ENCODE data around the gene EZH1. TPM values are rescaled to one million over a fixed set of nuclear protein-coding genes. Genes with fewer than 3 reads are reported as not detected.

The EZH1 gene
- total and polyA plus RNA-seq, 10 of the 15 experiments (the other 5 are each of a cell fraction or from before 2014, with no cell fraction given), result 6.1 to 43.3 (median 16.8) TPM

- in situ Hi-C loops (cut with MboI), result no loop called here
- DNase-seq (ENCODE audit: low read depth, low spot score) (no peak), FAIRE-seq (no peak), ATAC-seq (no peak)
- Histone ChIP-seq H3K9ac (ENCODE audit: control insufficient read depth, insufficient read depth, low read length) (peak overlapping the region; percentile 87), H3K9me3 (replicated peaks; ENCODE audit: control insufficient read depth, insufficient read depth, low read length) (no peaks in the 10 kb centered on the region), H3K4me3 (peak overlapping the region; percentile 98), H4K20me1 (ENCODE audit: control insufficient read depth, insufficient read depth) (no peaks in the 10 kb centered on the region), H2AFZ (ENCODE audit: control insufficient read depth, low read depth, low read length) (peak overlapping the region; percentile 24), H3K4me2 (ENCODE audit: control insufficient read depth, insufficient read depth) (peak overlapping the region; percentile 81), H3K4me1 (ENCODE audit: control insufficient read depth, insufficient read depth, low read length) (peaks cover 19% of the 10 kb centered on the region), H3K36me3 (ENCODE audit: control insufficient read depth in 2 of 2, insufficient read depth in 2 of 2, low read length in 1 of 2) (peaks cover 8 to 17% of the 10 kb centered on the region in 2 experiments; a peak in 3 of 4 replicates), H3K79me2 (ENCODE audit: control insufficient read depth, insufficient read depth, low read length) (peaks cover 58% of the 10 kb centered on the region), H3K27ac (ENCODE audit: control insufficient read depth, insufficient read depth) (peak overlapping the region; percentile 54), H3K27me3 (replicated peaks in 1 of 2; ENCODE audit: control insufficient read depth in 2 of 2, insufficient read depth in 2 of 2, low read length in 1 of 2) (no peaks in the 10 kb centered on the region)
- CTCF ChIA-PET, result interaction anchor here (0.6 to 10.1 kb wide), 9 partner anchors 14 to 96 kb away, joined by 3 to 239 read pairs (median 13); partner anchors contain the start of genes PSMC3IP, RETREG3, TUBG1 and TUBG2
- WGBS (ENCODE audit: insufficient coverage, insufficient replicate concordance, low lambda C conversion rate, missing lambda C conversion rate), result 1% methylated on average over 36 of the region's 43 CpGs
- TSS peak; percentile 39 for BruUV-seq (replicated peaks)
- POLR2A ChIA-PET, result interaction anchor here (0.6 to 6.6 kb wide), 12 partner anchors 13 to 140 kb away, joined by 3 to 120 read pairs (median 8); partner anchors contain the start of genes NAGLU, PSMC3IP, RETREG3 and TUBG1
- RAD21 ChIA-PET (ENCODE audit: unreplicated experiment), result interaction anchor here (0.9 to 6.5 kb wide), 9 partner anchors 17 to 322 kb away, joined by 3 to 152 read pairs (median 4); partner anchors contain the start of genes NAGLU, PSMC3IP, RETREG3 and RPL27
- SMC1A ChIA-PET (ENCODE audit: uncharacterized antibody, unreplicated experiment), result interaction anchor here (1.3 to 8.3 kb wide), 7 partner anchors 26 to 127 kb away, joined by 3 to 124 read pairs (median 5); partner anchors contain the start of genes PSMC3IP, RETREG3 and TUBG1
- intact Hi-C loops (cut with micrococcal nuclease; ENCODE audit: unreplicated experiment), result no loop called here
- peak; percentile 45 for TF ChIP-seq EED (IDR thresholded peaks at IDR 0.05; ENCODE audit: low read depth)
- TF ChIP-seq ESRRA (IDR thresholded peaks at IDR 0.05; ENCODE audit: low read length), result no peak
- 0 out of 2 replicates have a peak, but pooled peaks have one; percentile 52 for TF ChIP-seq NFXL1 (IDR thresholded peaks at IDR 0.05; ENCODE audit: borderline replicate concordance)
- TF ChIP-seq CREM (IDR thresholded peaks at IDR 0.05; ENCODE audit: low read depth), result 0 out of 2 replicates have a peak, but pooled peaks have one; percentile 13
- TF ChIP-seq TARDBP (IDR thresholded peaks at IDR 0.05; ENCODE audit: borderline replicate concordance), result no peak
- TF ChIP-seq BACH1 (IDR thresholded peaks at IDR 0.05; ENCODE audit: borderline replicate concordance), result 0 out of 2 replicates have a peak, but pooled peaks have one; percentile 16
- peak in 1 of 2 experiments; percentile 37; a peak in 1 of 4 replicates for TF ChIP-seq BHLHE40 (IDR thresholded peaks at IDR 0.05; ENCODE audit: borderline replicate concordance in 1 of 2, low read depth in 2 of 2, low read length in 1 of 2)
- TF ChIP-seq IKZF1 (conservative IDR thresholded peaks at IDR 0.05), result peak; percentile 37; the same call in 1 of the 2 replicates
- TF ChIP-seq PAX8 (IDR thresholded peaks at IDR 0.05), result no peak
- TF ChIP-seq IRF5 (IDR thresholded peaks at IDR 0.05; ENCODE audit: borderline replicate concordance), result no peak
- TF ChIP-seq MXI1 (IDR thresholded peaks at IDR 0.05; ENCODE audit: low read depth, low read length), result peak; percentile 45; the same call in 1 of the 2 replicates
- 0 out of 2 replicates have a peak, but pooled peaks have one; percentile 28 for TF ChIP-seq MAX (IDR thresholded peaks at IDR 0.05; ENCODE audit: low read depth, low read length)
- peak; percentile 63; the same call in 1 of the 2 replicates for TF ChIP-seq GATAD2B (conservative IDR thresholded peaks at IDR 0.05; ENCODE audit: low read depth)
- 0 out of 2 replicates have a peak, but pooled peaks have one; percentile 35 for TF ChIP-seq POLR2A (IDR thresholded peaks at IDR 0.05; ENCODE audit: low read depth, low read length)
- no peak for TF ChIP-seq ZNF592 (IDR thresholded peaks at IDR 0.05)
- no peak for TF ChIP-seq GABPA (IDR thresholded peaks at IDR 0.05; ENCODE audit: low read depth)
- TF ChIP-seq ATF3 (IDR thresholded peaks at IDR 0.05; ENCODE audit: borderline replicate concordance, extremely low read depth, low read depth, low read length), result no peak
These were observed 68.8 kb downstream of the EZH1 start for GRCh38 chr17:42675965-42676423.

Measured in GM12878 (cell line).